NCI-H526 treated with DMSO at 0.1 percent for 48 hours (cell line): ENCODE results near the gene PVALEF.

Experiments used
- DNase-seq: peaks from one replicate; lab custom pipeline; 2025; lab: John Stamatoyannopoulos, UW

The PVALEF gene

DNA sequence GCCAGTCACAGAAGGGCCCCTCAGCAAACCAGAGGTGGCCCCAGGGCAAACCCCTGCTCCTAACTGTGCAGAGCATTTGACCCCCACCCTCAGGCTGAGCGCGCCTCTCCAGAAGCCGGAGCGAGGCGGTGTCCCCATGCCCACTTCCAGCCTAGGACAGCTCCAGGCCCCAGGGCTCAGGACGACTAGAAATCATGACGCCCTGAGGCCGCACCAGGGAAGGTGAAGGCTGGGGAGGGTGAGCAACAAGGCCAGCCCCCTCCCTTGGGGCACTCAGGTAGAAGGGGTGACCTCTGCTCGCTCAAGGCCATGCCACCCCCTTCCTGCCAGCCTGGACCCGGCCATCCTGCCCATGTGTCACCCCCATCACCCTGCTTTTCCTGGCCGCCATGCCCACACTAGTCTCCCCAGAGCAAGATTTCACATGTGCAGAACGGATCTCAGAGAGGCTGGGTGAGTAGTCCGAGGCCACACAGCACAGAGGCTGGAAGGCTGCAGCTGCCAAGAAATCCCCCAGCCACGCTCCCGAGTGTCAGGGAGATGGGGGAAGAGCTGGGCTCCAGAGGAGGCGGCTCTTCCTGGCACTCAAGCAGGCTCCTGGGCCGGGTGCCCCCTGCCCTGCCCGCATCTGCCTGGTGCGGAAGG is 2.1 kb upstream of the PVALEF start:
- no peak for DNase-seq

GRCh38 chr17:81163703-81164370 is 1.5 kb upstream of the PVALEF start:
- DNase-seq: no peak

DNA sequence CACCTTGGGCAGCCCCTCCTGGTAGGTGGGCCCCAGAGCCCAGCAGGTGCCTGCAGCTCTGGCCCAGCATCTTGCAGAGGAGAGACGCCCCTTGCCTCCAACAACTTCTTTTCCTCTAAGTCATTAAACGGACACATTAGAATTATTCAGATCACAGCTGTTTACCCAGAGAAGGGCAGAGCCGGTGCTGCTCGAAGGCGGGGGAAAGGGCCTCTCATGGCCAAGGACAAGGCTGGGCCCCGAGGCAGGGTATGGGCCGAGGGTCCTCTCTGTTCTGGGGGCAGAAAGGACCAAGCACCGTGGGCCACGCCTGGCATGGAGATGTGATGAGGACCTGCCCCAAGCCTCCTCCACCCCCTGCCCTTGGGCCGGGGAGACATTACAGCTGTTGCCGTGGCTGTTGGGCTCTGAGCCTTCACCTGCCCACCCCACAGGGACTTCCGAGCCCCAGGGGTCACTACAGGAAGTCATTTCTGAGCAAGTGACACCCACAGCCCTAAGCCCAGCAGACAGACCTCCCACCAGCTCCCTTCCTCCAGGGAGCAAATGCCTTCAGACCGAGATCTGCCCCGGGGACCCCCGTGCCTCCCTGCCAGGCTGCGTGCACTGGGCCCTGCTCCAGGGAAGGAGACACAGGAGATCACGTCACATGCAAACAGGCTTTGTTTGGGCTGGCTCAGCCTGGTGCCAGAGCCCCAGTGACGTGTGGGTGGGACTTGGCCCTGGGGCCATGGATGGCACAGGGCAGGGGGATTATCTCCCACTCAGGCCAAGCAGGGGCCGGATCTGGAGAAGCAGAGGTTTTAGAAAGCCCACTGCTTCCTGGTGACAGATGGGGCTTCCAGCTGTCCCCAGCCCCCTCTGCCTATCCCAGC is 699 bp upstream of the PVALEF start:
- peak; percentile 58 for DNase-seq

DNA sequence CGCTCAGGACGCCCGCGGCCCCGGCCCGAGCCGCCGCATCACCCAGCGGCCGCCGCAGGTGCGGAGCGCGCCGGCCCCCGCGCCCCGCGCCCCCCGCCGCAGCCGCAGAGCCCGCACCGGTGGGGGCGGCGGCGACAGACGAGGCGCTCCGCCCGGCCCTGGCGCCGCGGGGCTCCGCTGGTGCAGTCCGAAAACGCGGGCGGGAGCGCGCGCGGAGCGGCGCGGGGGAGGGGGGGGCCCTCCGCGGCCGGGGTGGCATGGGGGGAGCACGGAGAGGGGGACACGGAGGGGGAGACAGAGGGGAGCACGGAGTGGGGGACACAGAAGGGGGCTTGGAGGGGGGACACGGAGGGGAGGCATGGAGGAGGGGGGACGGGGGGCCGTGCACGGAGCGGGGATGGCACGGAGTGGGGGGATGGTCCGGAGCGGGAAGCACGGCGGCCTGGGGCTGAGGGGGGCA is 756 bp downstream of the PVALEF start, which contains the start of gene AATK:
Gene AATK (minus strand): TSS at position 189 of the 460 bp plus-strand sequence. CDS start 229 bp downstream, outside the sequence.
- DNase-seq: no peak

DNA sequence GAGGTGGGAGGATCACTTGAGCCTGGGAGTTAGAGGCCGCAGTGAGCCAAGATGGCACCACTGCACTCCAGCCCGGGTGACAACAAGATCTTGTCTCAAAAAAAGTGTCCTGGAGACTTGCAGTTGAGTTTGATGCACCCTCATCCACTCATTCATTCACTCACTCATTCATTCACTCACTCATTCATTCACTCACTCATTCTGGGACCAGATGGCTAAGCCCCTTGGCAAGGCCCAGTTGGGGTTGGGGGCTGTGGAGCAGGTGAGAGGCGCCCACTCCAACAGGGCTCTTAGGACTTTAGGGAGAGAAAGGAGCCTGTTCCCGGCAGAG is 1.9 kb downstream of the PVALEF start:
- no peak for DNase-seq

DNA sequence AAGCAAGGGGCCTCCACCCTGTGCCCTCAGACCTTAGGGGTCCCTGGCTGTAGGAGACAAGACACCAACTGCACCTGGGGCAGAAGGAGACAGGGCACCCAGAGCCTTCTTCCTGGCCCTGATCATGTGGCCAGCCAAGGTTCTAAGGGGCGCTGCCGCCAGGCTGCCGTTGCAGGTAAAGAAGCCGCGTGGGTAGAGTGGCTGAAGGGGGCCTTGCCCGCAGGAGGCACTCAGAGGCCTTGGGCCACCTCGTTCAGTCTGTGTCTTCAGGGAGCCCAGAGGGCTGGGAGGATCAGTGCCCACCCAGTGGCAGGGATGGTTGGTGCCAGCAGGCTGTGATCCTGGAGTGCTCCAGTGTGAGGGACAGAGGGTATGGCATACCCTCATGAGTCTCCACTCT is 2.3 kb downstream of the PVALEF start:
- DNase-seq: no peak

DNA sequence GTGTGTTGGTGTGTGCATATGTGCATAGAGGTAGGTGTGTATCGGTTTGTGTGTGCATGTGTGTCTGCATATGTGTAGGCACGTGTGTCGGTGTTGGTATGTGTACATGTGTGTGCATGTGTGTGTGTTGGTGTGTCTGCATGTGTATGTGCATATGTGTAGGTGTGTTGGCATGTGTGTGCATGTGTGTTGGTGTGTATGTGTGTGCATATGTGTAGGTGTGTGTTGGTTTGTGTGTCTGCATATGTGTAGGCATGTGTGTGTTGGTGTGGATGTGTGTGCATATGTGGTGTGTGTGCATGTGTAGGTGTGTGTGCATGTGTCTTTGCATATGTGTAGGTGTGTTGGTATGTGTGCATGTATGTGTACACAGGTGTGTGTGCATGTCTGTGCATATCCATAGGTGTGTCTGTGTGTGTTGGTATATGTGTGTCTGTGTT is 4.6 kb downstream of the PVALEF start:
- no peak for DNase-seq

DNA sequence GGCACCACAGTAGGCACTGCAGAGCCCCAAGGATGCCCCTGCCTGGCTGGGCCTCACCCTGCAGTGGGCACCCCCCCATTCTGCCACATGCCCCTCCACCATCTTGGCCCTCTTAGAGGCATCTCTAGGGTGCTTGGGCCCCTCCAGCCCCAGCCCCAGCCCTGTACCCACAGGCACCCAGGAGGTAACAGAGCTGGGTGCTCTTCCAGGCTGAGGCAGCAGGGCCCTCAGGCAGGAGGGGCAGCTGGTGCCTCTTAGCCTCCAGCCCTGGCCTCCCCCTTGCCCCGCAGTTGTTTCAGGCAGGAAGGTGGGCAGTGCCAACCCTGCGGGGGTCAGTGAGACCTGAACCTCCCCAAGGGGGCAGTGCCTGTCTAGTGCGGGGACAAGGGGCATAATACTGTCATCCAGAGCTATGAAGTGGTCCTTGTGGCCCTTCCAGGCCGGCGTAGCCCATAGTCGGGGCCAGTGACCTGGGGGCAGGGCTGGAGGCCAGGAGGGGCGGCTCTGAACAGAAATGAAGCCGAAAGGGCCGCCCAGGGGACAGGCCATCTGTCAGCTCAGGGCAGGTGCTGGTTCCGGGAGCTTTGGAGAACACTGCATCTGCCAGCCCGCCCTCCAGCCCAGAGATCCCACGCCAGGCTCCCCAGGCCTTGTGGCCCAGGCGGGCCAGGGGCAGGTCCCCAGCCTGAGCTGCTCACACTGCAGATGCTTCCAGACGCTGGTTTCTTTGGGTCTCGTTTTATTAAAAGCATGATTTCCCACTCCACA is 5.6 kb downstream of the PVALEF start:
- DNase-seq: no peak

- no peak for DNase-seq
Observed at GRCh38 chr17:81171941-81172340, 6.6 kb downstream of the PVALEF start.

GRCh38 chr17:81173052-81173761 is 7.9 kb downstream of the PVALEF start:
- DNase-seq: no peak

GRCh38 chr17:81173762-81174155 is 8.5 kb downstream of the PVALEF start:
- no peak for DNase-seq

- DNase-seq: no peak
Observed at GRCh38 chr17:81176666-81177065, 11.4 kb downstream of the PVALEF start.

DNA sequence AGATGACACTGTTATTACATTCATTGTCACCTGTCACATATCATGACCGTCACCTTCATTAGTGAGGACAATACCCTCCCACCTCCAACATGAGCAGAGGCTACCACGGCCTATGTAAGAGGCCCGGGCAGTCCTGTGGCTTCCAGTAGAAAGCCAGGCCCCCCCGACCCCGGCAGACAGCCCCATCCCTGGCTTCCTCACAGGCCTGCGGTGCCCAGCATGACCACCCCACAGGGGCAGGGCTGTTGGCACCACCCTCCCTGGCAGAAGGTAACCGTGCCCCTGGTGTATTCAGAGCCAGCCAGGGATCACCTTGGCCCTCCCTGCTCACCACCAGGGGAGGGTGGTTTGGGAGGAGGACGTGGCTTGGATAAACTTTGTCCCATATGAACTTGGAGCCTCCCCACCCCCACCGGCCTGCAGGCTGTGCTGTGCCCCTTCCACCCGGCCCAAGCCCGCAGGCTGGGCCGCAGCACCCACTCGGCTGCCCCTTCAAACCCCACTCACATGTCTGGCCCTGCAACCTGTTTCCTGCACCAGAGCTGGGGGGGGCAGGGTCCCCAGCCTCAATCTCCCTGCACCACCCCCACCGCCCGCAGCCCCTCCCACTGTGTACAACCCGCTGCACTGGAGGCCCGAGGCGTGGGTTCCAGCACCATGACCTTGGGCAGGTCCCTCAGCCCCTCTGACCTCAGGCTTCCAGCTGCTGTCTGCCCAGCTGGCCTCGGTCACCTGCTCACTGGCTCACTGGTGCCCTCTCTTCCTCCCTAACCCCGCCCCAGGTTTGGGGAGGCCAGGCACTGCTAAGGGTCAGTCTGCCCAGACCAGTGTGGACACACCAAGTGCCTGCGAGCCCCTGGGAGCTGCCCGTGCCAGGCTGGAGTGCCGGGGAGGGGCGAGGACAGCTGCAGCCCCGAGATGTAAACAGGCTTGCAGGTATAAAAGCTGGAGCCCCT is 13.1 kb downstream of the PVALEF start:
- DNase-seq: no peak

- no peak for DNase-seq
Observed at GRCh38 chr17:81179220-81179619, 13.9 kb downstream of the PVALEF start.

- DNase-seq: no peak
Observed at GRCh38 chr17:81179861-81180260, 14.6 kb downstream of the PVALEF start.

- no peak for DNase-seq
Observed at GRCh38 chr17:81180836-81181810, 15.8 kb downstream of the PVALEF start.

- DNase-seq: no peak
Observed at GRCh38 chr17:81181811-81182185, 16.5 kb downstream of the PVALEF start.

GRCh38 chr17:81182596-81182995 is 17.3 kb downstream of the PVALEF start:
- no peak for DNase-seq

DNA sequence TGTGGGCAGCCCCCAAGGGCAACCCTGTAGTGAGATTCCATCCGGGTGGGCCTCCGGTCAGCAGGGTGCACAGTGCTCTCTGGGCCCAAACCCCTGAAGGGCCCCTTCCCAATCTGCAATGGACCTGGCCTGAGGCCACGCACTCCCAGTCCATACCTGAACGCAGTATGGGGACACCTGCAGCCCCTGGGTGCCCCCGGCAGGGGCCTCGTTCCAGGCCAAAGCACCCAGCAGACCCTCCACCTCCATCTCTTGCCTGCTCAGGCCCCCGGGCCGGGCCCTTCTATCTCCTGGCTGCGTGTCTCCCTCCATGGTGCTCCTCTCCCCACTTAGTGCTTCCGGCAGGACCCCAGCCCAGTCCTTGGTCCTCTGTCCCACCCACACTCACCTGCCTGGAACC is 18.0 kb downstream of the PVALEF start:
- DNase-seq: no peak
